Posterior cingulate gyrus (tissue), 11 donors: Measurements from ENCODE around the gene BRD9.
"Not testable (repeated sequence)": the region's sequence is repeated elsewhere in the genome, so short reads cannot be mapped to it uniquely, and the experiment has no call there.

Experiments
- DNase-seq, 10 donors: peaks; one replicate each; pipeline versions ENCODE4 v3.0.0 to v3.0.0-alpha.2; 2020 to 2021; ENCODE audit warnings: mixed read lengths in 3 of 10
- intact Hi-C: fragments of 100-400 bp; cut with DNase I; formaldehyde crosslinking; loops from one replicate; pipeline ENCODE4 v1.15.1; 2023

Gene BRD9

DNA sequence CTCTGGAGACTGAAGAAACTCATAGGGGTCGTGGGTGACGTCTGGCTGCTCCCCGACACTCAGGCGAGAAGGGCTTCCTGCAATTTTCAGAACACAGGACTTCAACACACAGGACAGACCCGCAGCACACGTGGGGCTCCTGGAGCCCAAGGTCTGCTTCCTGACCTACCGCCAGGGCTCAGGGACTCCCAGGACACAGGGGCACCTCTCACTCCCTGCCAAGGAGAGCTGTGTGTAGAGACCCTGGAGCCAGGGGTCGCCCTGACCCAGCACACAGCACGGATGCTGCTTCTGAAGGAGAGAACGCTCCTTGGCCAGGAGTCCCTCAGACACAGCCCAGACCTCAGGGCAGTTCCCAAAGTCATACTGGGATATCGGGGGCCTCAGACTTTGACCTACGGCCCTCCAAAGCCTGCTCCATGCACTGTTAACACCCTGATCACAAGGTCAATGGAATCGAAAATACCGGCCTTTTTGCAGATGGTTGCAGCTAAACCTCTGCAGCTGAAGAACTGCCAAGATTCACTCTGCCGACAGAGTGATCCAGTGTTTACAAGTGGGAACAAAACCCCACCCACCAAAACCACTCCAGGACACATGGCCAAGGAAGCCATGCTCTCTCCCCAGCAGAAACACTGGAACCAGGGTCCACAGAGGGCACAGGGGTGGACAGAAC, 28.0 kb downstream of the BRD9 start:
- peak in 1 of 10 donors; percentile 43 for DNase-seq
- intact Hi-C loops: no loop called here

DNA sequence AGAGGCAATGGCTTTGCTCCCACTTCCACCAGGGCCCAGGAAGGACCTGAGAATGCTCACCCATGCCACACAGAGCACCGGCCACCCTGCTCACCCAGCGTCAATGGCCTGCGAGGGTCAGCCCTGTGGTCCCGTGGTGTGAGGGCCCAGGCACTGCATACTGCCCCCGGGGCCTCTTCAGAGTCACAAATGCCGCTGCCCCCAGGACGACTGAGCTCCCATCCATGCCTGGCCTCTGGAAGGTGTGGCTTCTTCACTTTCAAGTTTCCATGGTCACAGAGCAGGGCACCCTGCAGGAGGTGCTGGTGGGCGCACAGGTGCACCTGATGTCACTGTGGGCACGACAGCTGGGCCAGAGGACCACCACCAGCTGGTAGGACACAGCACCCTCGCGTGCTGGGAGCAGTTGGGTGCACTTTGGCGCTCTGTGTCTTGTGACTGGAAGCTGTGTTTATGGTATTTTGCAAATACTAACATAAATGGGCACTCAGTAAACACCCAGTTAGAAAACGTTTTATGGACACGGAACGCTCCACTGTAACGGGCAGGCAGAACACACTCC, 29.3 kb downstream of the BRD9 start:
- intact Hi-C loops: no loop called here

GRCh38 chr5:862367-863243, 30.0 kb downstream of the BRD9 start:
- intact Hi-C loops: no loop called here
- peak in 4 of 10 donors; percentile 15 to 92 (median 68) for DNase-seq

More for the DNA sequence above, 29.3 kb downstream of the BRD9 start:
- peak in 1 of 10 donors; percentile 55 for DNase-seq

DNA sequence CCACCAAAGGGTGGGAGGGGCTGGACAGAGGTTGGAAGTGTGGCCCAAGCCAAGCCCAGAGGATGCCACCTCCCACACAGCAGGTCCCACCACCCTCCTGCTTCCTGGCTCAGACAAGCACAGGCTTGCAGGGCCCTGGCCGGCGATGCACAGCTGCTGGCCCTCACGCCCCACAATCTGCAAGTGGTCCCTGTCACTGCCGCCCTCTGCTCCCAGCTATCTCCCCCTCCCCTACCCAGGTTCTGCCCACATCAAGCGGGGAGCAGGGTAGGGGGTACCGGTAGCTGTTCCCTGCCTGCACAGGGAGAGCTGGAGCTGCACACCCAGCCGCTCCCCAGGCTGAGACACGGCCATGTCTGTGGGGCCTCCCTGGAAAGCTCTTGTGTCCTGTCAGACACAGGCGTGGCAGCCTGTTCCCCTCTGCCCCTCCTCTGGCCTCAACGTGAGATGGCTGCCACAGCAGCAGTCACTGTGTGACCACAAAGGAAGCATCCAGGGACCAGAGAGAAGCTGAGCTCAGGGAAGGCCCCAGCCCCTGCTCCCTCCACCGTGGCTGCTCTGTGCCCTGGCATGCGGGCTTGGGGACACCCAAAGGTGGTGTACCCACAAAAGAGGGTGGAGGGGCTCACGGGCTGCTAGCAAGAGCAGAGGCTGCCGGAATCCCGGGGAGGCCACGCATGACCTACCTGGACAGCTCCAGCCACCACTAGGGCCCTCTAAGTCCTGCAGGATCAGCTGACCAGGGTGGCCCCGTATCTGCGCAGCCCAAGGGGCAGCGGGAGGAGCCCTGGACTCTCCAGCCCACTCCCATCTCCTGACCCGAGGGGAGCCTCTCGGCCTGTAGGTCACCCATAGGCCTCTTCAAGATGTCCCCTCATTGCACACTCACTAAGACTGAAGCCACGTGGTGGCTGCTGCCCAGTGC, 30.9 kb downstream of the BRD9 start:
- intact Hi-C loops: no loop called here
- peak in 1 of 10 donors; percentile 74 for DNase-seq

GRCh38 chr5:860506-861150, 32.0 kb downstream of the BRD9 start:
- DNase-seq: peak in 1 of 10 donors; percentile 74
- intact Hi-C loops: no loop called here

GRCh38 chr5:859798-860296, 32.8 kb downstream of the BRD9 start:
- intact Hi-C loops: no loop called here
- DNase-seq: peak in 3 of 10 donors; percentile 62 to 78 (median 76)

GRCh38 chr5:859391-859790, 33.2 kb downstream of the BRD9 start:
- intact Hi-C loops: no loop called here
- peak in 2 of 10 donors; percentile 33 to 51 for DNase-seq

- intact Hi-C loops: no loop called here
- peak in 3 of 10 donors; percentile 29 to 75 (median 40) for DNase-seq
These were observed 33.9 kb downstream of the BRD9 start for GRCh38 chr5:858726-859125.

- peak in 4 of 10 donors; percentile 6 to 56 (median 28) for DNase-seq
- intact Hi-C loops: no loop called here
These were observed 35.8 kb downstream of the BRD9 start for GRCh38 chr5:856531-857425.

DNA sequence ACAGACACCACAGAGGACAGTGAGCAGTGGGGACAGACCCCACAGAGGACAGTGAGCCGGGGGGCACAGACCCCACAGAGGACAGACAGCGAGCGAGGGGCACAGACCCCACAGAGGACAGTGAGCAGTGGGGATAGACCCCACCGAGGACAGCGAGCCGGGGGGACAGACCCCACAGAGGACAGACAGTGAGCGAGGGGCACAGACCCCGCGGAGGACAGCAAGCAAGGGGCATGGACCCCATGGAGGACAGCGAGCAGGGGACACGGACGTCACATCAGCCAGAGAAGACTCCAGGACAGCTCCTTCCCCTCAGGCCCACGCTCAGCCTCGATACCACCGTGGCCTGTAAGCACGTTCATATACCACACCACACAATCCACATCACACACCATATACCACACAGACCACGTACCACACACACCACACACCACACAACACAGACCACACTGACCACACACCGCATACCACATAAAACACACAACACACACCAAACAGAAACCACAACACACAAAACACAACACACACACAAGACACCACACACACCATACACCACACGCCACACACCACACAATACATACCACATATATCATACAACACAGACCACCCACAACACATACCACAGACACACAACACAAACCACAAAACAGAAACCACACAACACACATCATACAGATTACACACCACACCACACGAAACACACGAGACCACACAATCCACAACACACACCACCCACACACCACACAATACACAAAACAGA, 36.6 kb downstream of the BRD9 start:
- intact Hi-C loops: no loop called here
- DNase-seq: peak in 4 of 10 donors; percentile 2 to 56 (median 26)

DNA sequence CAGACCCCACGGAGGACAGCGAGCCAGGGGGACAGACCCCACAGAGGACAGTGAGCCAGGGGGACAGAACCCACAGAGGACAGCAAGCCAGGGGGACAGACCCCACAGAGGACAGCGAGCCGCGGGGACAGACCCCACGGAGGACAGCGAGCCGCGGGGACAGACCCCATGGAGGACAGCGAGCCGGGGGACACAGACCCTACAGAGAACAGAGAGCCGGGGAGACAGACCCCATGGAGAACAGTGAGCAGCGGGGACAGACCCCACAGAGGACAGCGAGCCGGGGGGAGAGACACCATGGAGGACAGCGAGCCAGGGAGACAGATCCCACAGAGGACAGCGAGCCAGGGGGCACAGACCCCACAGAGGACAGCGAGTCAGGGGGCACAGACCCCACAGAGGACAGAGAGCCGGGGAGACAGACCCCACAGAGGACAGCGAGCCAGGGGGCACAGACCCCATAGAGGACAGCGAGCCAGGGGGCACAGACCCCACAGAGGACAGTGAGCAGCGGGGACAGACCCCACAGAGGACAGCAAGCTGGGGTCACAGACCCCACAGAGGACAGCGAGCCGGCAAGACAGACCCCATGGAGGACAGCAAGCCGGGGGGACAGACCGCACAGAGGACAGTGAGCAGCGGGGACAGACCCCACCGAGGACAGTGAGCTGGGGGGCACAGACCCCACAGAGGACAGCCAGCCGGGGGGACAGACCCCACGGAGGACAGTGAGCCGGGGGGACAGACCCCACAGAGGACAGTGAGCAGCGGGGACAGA, 37.4 kb downstream of the BRD9 start:
- peak in 4 of 10 donors; percentile 4 to 67 (median 32) for DNase-seq
- intact Hi-C loops: no loop called here

- intact Hi-C loops: no loop called here
- peak in 3 of 10 donors; percentile 22 to 73 (median 30) for DNase-seq
These were observed 38.4 kb downstream of the BRD9 start for GRCh38 chr5:854217-854616.

DNA sequence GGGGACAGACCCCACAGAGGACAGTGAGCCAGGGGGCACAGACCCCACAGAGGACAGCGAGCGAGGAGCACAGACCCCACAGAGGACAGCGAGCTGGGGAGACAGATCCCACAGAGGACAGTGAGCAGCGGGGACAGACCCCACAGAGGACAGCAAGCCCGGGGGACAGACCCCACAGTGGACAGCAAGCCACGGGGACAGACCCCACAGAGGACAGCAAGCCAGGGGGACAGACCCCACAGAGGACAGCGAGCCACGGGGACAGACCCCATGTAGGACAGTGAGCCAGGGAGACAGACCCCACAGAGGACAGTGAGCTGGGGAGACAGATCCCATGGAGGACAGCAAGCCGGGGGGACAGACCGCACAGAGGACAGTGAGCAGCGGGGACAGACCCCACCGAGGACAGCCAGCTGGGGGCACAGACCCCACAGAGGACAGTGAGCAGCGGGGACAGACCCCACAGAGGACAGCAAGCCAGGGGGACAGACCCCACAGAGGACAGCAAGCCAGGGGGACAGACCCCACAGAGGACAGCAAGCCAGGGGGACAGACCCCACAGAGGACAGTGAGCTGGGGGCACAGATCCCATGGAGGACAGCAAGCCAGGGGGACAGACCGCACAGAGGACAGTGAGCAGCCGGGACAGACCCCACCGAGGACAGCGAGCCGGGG, 39.0 kb downstream of the BRD9 start:
- DNase-seq: peak in 4 of 10 donors; percentile 2 to 55 (median 23)
- intact Hi-C loops: not testable (repeated sequence)

DNA sequence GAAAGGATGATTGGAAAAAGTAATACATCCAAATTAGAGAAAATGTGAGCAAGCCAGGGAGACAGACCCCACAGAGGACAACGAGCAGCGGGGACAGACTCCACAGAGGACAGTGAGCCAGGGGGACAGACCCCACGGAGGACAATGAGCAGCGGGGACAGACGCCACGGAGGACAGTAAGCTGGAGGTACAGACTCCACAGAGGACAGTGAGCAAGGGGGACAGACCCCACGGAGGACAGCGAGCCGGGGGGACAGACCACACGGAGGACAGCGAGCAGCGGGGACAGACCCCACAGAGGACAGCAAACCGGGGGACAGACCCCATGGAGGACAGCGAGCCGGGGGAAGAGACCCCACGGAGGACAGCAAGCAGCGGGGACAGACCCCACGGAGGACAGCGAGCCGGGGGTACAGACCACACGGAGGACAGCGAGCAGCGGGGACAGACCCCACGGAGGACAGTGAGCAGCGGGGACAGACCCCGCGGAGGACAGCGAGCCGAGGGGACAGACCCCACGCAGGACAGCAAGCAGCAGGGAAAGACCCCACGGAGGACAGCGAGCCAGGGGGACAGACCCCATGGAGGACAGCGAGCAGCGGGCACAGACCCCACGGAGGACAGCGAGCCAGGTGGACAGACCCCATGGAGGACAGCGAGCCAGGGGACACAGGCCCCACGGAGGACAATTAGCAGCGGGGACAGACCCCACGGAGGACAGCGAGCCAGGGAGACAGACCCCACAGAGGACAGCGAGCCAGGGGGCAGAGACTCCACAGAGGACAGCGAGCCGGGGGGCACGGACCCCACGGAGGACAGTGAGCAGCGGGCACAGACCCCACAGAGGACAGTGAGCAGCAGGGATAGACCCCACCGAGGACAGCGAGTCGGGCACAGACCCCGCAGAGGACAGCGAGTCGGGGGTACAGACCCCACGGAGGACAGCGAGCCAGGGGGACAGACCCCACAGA, 39.9 kb downstream of the BRD9 start:
- intact Hi-C loops: no loop called here
- peak in 5 of 10 donors; percentile 2 to 67 (median 16) for DNase-seq

DNA sequence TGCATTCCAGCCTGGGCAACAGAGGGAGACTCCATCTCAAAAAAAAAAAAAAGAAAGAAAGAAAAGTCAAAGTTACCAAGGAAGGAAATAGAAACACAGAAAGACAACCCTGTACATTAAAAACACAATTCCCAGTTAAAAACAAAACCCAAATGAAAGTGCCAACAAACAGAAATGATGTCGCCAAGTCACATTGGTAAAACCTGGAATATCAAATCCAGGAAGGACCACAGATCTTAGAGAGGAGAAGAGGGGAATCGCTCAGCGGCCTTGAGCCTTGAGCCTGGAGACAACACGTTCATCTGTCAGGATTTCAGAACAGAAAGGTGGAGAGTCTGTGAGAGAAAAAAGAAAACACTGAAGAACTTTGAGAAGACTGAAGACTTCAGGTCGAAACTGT, 40.6 kb downstream of the BRD9 start:
- DNase-seq: peak in 1 of 10 donors; percentile 14

More for the DNA sequence above, 40.6 kb downstream of the BRD9 start:
- intact Hi-C loops: no loop called here
